OCI-LY1 (cell line): ENCODE measurements around the gene IL16.
A peak's percentile ranks its signal among the peaks of the same experiment; 100 is the strongest.

Experiments used
- H2AFZ ChIP-seq: fragments of 200-600 bp; sonication (generic), shearing (Covaris generic); 2 replicates; pipeline ENCODE4 v1.6.0; 2014; ENCODE audit warnings: antibody characterized with exemption, mild to moderate bottlenecking, low read length
- H3F3A ChIP-seq: fragments of 200-600 bp; sonication (generic), shearing (Covaris generic); 2 replicates; pipeline ENCODE4 v1.6.0; 2014; ENCODE audit warnings: mild to moderate bottlenecking, antibody characterized with exemption, low read length, moderate library complexity; ENCODE audit not compliant: insufficient read depth
- H3K27ac ChIP-seq: fragments of 200-600 bp; sonication (generic); 2 replicates; pipeline ENCODE4 v1.5.1; 2014; ENCODE audit warnings: low read length, mixed run types, mild to moderate bottlenecking, low read depth; ENCODE audit not compliant: poor library complexity, severe bottlenecking
- H3K27me3 ChIP-seq: fragments of 200-600 bp; sonication (generic); 2 replicates; pipeline ENCODE4 v1.6.0; 2014; ENCODE audit warnings: antibody characterized with exemption, mild to moderate bottlenecking, low read length, moderate library complexity; ENCODE audit not compliant: insufficient read depth
- H3K36me3 ChIP-seq: fragments of 200-600 bp; sonication (generic); 2 replicates; pipeline ENCODE4 v1.6.1; 2014; ENCODE audit warnings: mild to moderate bottlenecking, antibody characterized with exemption, low read length, moderate library complexity, mixed read lengths; ENCODE audit not compliant: insufficient read depth
- H3K4me1 ChIP-seq: fragments of 200-600 bp; sonication (generic); 2 replicates; pipeline ENCODE4 v1.5.1; 2014; ENCODE audit warnings: mild to moderate bottlenecking, low read length, moderate library complexity; ENCODE audit not compliant: insufficient read depth, severe bottlenecking
- H3K4me2 ChIP-seq: fragments of 200-600 bp; sonication (generic), shearing (Covaris generic); 2 replicates; pipeline ENCODE4 v1.6.1; 2014; ENCODE audit warnings: low read length
- H3K4me3 ChIP-seq: fragments of 200-600 bp; sonication (generic); 2 replicates; pipeline ENCODE4 v1.5.1; 2014; ENCODE audit warnings: low read length, low read depth, mild to moderate bottlenecking, mixed read lengths; ENCODE audit not compliant: poor library complexity, severe bottlenecking
- H3K79me2 ChIP-seq: fragments of 200-600 bp; shearing (Covaris generic); 2 replicates; pipeline ENCODE4 v1.6.1; 2016; ENCODE audit warnings: mixed run types, low read length, mixed read lengths; ENCODE audit not compliant: insufficient read depth
- H3K9ac ChIP-seq: fragments of 200-600 bp; sonication (generic), shearing (Covaris generic); 2 replicates; pipeline ENCODE4 v1.6.1; 2014; ENCODE audit warnings: mild to moderate bottlenecking, low read length, mixed read lengths
- H3K9me2 ChIP-seq: fragments of 200-600 bp; sonication (generic), shearing (Covaris generic); 2 replicates; pipeline ENCODE4 v1.6.1; 2014; ENCODE audit warnings: low read depth, mild to moderate bottlenecking, low read length, mixed read lengths
- H3K9me3 ChIP-seq: fragments of 200-600 bp; shearing (Covaris generic); 2 replicates; pipeline ENCODE4 v1.6.1; 2014; ENCODE audit warnings: low read length, mixed read lengths
- H4K20me1 ChIP-seq: fragments of 200-600 bp; sonication (generic), shearing (Covaris generic); 2 replicates; pipeline ENCODE4 v1.6.0; 2016; ENCODE audit warnings: mild to moderate bottlenecking, low read length; ENCODE audit not compliant: insufficient read depth
- EZH2 ChIP-seq: fragments of 200-600 bp; sonication (generic), shearing (Covaris generic); IDR thresholded peaks from 2 replicates; pipeline ENCODE4 v1.8.0; 2017; ENCODE audit warnings: borderline replicate concordance, mixed run types, mild to moderate bottlenecking, antibody characterized with exemption, low read length, moderate library complexity, mixed read lengths
- TF ChIP-seq, protein P1 (sequence below): fragments of 200-600 bp; sonication (generic), shearing (Covaris generic); IDR thresholded peaks from 2 replicates; pipeline ENCODE4 v1.5.1; 2017; ENCODE audit warnings: mild to moderate bottlenecking, antibody characterized with exemption, low read length, moderate library complexity, mixed read lengths

The IL16 gene

GRCh38 chr15:81303244-81304225 is 106.9 kb downstream of the IL16 start:
- Histone ChIP-seq H3K4me2 (peak overlapping the region; percentile 89; the same call in 1 of the 2 replicates), H3K9me2 (no peaks in the 10 kb centered on the region), H3K4me1 (peaks cover 64% of the 10 kb centered on the region)

DNA sequence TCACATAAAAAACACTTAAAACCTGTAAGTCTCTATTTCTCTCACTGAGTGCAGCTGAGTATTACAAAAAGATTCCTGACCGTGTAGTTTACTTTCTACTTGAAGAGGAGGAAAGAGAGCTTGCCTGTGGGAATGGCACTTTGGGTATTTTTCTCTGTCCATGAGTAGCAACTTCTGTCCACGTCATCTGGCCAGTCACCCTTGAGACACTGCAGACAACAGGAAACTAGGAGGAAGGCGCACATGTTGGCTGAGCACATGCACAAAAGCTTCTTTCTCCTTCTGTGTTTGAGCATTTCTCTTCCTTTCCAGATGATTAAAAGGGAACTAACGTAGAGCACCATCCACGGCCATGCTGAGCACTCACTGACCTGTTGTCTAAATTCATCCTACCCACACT is 107.5 kb downstream of the IL16 start:
- Histone ChIP-seq H3K4me2 (peak overlapping the region; percentile 11; the same call in 1 of the 2 replicates), H2AFZ (no peak overlapping the region), H3F3A (no peaks in the 10 kb centered on the region), H3K27me3 (no peaks in the 10 kb centered on the region), H3K9me3 (no peaks in the 10 kb centered on the region), H4K20me1 (no peaks in the 10 kb centered on the region), H3K36me3 (peaks cover 97% of the 10 kb centered on the region), H3K4me3 (no peak overlapping the region), H3K27ac (peak overlapping the region; percentile 71), H3K4me1 (peaks cover 57% of the 10 kb centered on the region), H3K9me2 (no peaks in the 10 kb centered on the region), H3K9ac (peak overlapping the region; percentile 17; the same call in 1 of the 2 replicates), H3K79me2 (peaks cover under 1% of the 10 kb centered on the region)
- TF ChIP-seq EZH2: no peak
- TF ChIP-seq, protein P1, sequence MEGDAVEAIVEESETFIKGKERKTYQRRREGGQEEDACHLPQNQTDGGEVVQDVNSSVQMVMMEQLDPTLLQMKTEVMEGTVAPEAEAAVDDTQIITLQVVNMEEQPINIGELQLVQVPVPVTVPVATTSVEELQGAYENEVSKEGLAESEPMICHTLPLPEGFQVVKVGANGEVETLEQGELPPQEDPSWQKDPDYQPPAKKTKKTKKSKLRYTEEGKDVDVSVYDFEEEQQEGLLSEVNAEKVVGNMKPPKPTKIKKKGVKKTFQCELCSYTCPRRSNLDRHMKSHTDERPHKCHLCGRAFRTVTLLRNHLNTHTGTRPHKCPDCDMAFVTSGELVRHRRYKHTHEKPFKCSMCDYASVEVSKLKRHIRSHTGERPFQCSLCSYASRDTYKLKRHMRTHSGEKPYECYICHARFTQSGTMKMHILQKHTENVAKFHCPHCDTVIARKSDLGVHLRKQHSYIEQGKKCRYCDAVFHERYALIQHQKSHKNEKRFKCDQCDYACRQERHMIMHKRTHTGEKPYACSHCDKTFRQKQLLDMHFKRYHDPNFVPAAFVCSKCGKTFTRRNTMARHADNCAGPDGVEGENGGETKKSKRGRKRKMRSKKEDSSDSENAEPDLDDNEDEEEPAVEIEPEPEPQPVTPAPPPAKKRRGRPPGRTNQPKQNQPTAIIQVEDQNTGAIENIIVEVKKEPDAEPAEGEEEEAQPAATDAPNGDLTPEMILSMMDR: no peak

More at GRCh38 chr15:81303244-81304225, 106.9 kb downstream of the IL16 start:
- peak overlapping the region; percentile 68 for H3K4me3 ChIP-seq
- no peaks in the 10 kb centered on the region for H4K20me1 ChIP-seq
- H3K9me3 ChIP-seq: no peaks in the 10 kb centered on the region
- H3K9ac ChIP-seq: peak overlapping the region; percentile 17; the same call in 1 of the 2 replicates
- H3K27ac ChIP-seq: peak overlapping the region; percentile 96
- H2AFZ ChIP-seq: no peak overlapping the region
- H3F3A ChIP-seq: no peaks in the 10 kb centered on the region
- peaks cover 5% of the 10 kb centered on the region for H3K79me2 ChIP-seq
- H3K36me3 ChIP-seq: peaks cover 95% of the 10 kb centered on the region
- H3K27me3 ChIP-seq: no peaks in the 10 kb centered on the region
- TF ChIP-seq, protein P1: no peak
- TF ChIP-seq EZH2: no peak

GRCh38 chr15:81308260-81308659 is 111.6 kb downstream of the IL16 start:
- Histone ChIP-seq H3K79me2 (no peaks in the 10 kb centered on the region), H3F3A (peaks cover 8% of the 10 kb centered on the region; the same call in 1 of the 2 replicates), H3K27me3 (no peaks in the 10 kb centered on the region), H3K27ac (no peak overlapping the region), H4K20me1 (no peaks in the 10 kb centered on the region), H3K4me3 (no peak overlapping the region), H3K9ac (no peak overlapping the region), H3K4me2 (no peak overlapping the region), H2AFZ (no peak overlapping the region), H3K36me3 (peaks cover 89% of the 10 kb centered on the region), H3K9me3 (no peaks in the 10 kb centered on the region), H3K9me2 (no peaks in the 10 kb centered on the region), H3K4me1 (peaks cover 35% of the 10 kb centered on the region)
- no peak for TF ChIP-seq EZH2
- TF ChIP-seq, protein P1: no peak
